ENCODE results near the gene SH3D21. TPM values are rescaled to one million over a fixed set of nuclear protein-coding genes. Genes with fewer than 3 reads are reported as not detected.

The SH3D21 gene
- total RNA-seq, 1 experiment from 2014 or later = 18.3 TPM

GRCh38 chr1:36322786-36323635 is 16.8 kb downstream of the SH3D21 start:
- H3K4me1 Mint-ChIP-seq = peaks cover 19 to 20% of the 10 kb centered on the region in 2 experiments
- DNase-seq = peak; percentile 70
- TF ChIP-seq CTCF (conservative IDR thresholded peaks at IDR 0.05) = no peak

More at GRCh38 chr1:36322786-36323635, 16.8 kb downstream of the SH3D21 start:
- Histone ChIP-seq H3T11ph (ENCODE audit: low read length) (no peak overlapping the region), H3K4ac (ENCODE audit: low read depth, low read length) (no peak overlapping the region), H3K14ac (ENCODE audit: insufficient read depth, low read length) (peak overlapping the region; percentile 59), H3K79me1 (ENCODE audit: insufficient read depth, low read depth, low read length, poor library complexity, severe bottlenecking) (no peaks in the 10 kb centered on the region), H2BK5ac (ENCODE audit: insufficient read length, low read length) (no peak overlapping the region), H4K5ac (ENCODE audit: insufficient read length, low read depth, low read length) (no peak overlapping the region), H3K79me2 (ENCODE audit: insufficient read depth, low read length) (no peaks in the 10 kb centered on the region), H3K4me1 (ENCODE audit: insufficient read depth, low read length) (no peaks in the 10 kb centered on the region), H3K23ac (ENCODE audit: insufficient read length, low read depth, low read length) (no peak overlapping the region), H3K27me3 (ENCODE audit: insufficient read depth, low read length) (no peaks in the 10 kb centered on the region), H2BK15ac (ENCODE audit: low read depth, low read length) (no peak overlapping the region), H4K8ac (replicated peaks; ENCODE audit: insufficient read length, low read depth, low read length) (no peak overlapping the region), H3K56ac (ENCODE audit: insufficient read length, low read depth, low read length) (no peak overlapping the region), H4K91ac (ENCODE audit: insufficient read length, low read depth, low read length) (no peak overlapping the region), H3K18ac (ENCODE audit: insufficient read length, low read depth, low read length) (peak overlapping the region; percentile 77), H2BK120ac (ENCODE audit: low read depth, low read length, poor library complexity, severe bottlenecking) (no peak overlapping the region), H2BK20ac (ENCODE audit: low read depth, low read length, poor library complexity, severe bottlenecking) (no peak overlapping the region), H3K9ac (ENCODE audit: extremely low read depth, insufficient read length, low read length) (peak overlapping the region; percentile 34), H3K4me2 (ENCODE audit: insufficient read depth, insufficient read length, low read length) (peak overlapping the region; percentile 51), H2AFZ (ENCODE audit: low read length) (no peak overlapping the region), H3K27ac (ENCODE audit: insufficient read length, low read depth, low read length) (no peak overlapping the region), H3K23me2 (ENCODE audit: insufficient read length, low read depth, low read length, poor library complexity, severe bottlenecking) (peaks cover 32% of the 10 kb centered on the region), H4K20me1 (ENCODE audit: control insufficient read depth, insufficient read depth, insufficient read length) (peaks cover 5% of the 10 kb centered on the region), H2AK5ac (ENCODE audit: insufficient read length, low read length) (no peak overlapping the region), H3K9me3 (ENCODE audit: control insufficient read depth, low read depth, low read length) (no peaks in the 10 kb centered on the region), H2BK12ac (ENCODE audit: insufficient read length, low read depth, low read length) (no peak overlapping the region)
- Mint-ChIP-seq H3K36me3 (ENCODE audit: insufficient read depth in 1 of 3, low read depth in 3 of 3) (peaks cover 0 to 6% (median 3%) of the 10 kb centered on the region in 3 experiments; a peak in 5 of 7 replicates), H3K27me3 (ENCODE audit: low read depth) (peaks cover 47% of the 10 kb centered on the region), H3K9me3 (no peaks in the 10 kb centered on the region; a peak in 2 of 5 replicates), H3K4me3 (peak overlapping the region; percentile 66 to 87), H3K27ac (peak overlapping the region in 1 of 3 experiments; percentile 88; a peak in 1 of 7 replicates)
- no CpG with 5 or more reads among the region's 83 CpGs for WGBS (ENCODE audit: extremely low coverage, insufficient read length, low lambda C conversion rate)

Measured in H9 (cell line).